GM12873 (cell line): ENCODE data around the gene SDK1.

Experiments used
- TF ChIP-seq, protein P1 (sequence below): IDR thresholded peaks from 2 replicates; pipeline ENCODE4 v1.5.1; 2012; ENCODE audit warnings: low read depth, mild to moderate bottlenecking, moderate library complexity, low read length, control low read depth; ENCODE audit not compliant: insufficient read depth; ENCODE audit errors: missing control alignments

SDK1 gene

DNA sequence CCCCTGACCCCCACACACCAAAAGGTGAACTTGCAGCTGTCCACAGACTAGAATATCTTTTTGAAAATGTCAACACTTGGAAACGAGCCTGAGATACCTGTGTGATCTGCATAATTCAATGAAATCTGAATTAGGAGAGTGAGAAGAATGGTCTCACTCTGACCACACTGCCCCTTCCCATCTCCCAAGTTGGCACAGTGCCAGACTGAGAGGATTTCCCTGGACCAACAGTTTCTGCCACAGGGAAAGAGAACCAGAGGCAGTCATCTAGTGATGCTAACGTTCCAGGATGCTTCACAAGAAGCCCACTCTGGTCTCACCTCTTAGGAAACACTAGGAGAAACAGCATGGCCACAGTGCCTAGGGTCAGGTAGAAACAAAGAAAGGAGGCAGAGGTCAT, 479.0 kb downstream of the SDK1 start:
- TF ChIP-seq, protein P1, sequence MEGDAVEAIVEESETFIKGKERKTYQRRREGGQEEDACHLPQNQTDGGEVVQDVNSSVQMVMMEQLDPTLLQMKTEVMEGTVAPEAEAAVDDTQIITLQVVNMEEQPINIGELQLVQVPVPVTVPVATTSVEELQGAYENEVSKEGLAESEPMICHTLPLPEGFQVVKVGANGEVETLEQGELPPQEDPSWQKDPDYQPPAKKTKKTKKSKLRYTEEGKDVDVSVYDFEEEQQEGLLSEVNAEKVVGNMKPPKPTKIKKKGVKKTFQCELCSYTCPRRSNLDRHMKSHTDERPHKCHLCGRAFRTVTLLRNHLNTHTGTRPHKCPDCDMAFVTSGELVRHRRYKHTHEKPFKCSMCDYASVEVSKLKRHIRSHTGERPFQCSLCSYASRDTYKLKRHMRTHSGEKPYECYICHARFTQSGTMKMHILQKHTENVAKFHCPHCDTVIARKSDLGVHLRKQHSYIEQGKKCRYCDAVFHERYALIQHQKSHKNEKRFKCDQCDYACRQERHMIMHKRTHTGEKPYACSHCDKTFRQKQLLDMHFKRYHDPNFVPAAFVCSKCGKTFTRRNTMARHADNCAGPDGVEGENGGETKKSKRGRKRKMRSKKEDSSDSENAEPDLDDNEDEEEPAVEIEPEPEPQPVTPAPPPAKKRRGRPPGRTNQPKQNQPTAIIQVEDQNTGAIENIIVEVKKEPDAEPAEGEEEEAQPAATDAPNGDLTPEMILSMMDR, result no peak

DNA sequence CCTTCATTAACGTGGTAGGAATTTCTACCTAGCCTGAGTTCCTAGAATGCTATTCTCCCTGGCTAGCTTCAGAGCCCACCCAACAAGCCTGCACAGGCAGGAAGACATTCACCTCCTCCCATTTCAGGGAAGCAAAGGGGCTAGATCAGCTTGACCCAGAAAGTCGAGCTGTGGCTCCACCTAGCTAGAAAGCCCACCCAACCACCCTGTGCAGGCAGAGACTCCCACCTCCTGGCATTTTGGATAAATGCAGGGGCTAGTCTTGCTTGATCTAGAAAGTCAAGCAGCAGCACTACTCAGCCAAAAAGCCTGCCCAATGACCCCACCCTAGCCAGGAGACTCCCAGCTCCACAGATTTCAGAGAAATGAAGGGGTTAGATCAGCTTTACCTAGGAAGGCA, 479.5 kb downstream of the SDK1 start:
- TF ChIP-seq, protein P1, result no peak

DNA sequence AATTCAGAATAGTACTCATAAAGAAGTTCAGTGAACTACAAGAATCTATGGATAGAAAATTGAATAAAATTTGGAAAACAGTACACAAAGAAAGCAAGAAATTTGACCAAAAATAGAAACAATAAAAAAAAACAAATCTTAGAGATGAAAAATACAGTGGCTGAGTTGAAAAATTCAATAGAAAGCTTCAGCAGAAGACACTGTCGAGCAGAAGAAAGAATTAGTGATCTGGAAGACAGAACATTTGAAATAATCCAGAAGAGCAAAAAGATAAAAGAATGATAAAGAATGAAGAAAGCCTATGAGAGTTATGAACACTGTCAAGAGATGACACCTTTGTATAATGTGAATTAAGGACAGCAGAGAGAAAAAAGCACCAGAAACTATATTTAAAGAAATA, 480.6 kb downstream of the SDK1 start:
- TF ChIP-seq, protein P1, result no peak

DNA sequence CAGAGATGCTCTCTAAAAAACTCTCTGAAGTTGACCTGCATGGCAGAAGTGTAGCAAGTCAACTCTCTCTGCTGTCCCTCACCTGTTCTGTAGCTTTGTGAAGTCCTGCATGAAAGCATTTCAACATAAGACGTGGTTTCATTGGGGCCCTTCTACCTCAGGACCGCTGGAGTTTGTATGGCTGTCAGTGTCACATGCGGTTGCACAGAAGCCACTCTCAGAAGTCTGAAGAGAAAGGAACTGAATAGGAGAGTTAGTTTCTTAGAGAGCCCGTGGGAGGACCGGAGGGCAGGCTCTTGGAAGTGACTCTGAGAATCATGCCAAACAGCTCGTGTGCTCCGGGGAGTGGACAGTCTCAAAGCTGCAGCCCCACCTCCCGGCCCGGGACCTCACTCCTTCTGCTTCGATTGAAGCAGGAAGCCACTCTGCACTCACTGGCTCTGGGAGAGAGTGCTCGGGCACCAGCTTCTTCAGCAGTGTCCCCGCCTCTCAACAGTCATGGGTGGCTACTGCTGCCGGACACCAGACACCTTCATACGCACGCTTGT, 486.7 kb downstream of the SDK1 start:
- TF ChIP-seq, protein P1, result no peak

DNA sequence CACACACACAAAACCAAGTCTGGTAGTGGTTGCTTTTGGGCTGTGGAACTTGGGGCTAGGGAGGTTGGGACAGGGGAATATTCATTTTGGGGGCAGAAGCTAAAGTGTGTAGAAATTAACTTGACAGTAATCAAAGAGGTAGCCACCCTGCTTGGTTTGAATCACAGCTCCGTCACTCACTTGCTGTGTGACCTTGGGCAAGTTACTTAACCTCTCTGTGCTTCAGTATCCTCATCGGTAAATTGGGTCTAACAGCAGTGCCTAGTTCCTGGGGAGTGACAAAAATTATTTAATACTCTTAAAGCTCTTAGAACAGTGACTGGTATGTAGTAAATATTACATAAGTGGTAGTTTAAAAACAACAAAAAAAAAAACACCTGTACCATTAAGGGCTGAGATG, 489.8 kb downstream of the SDK1 start:
- TF ChIP-seq, protein P1, result no peak

DNA sequence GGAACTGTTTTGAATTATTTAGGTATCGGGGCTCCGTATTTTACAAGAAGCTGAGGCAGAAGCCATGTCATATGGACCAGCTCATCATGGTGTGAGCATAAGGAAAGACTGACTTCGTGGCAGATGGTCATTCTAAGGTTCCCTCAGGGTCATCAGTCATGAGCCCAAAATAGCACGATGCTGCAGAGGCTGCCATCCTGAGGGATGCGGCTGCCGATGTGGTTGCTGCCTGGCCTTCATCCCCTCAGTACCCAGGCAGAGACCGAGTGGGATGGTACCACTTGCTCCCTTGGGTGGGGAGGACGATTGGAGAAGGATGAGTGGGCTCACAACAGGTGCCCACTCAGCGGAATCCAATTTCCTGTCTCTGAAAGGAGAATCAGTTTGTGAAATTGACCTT, 490.3 kb downstream of the SDK1 start:
- TF ChIP-seq, protein P1, result no peak

DNA sequence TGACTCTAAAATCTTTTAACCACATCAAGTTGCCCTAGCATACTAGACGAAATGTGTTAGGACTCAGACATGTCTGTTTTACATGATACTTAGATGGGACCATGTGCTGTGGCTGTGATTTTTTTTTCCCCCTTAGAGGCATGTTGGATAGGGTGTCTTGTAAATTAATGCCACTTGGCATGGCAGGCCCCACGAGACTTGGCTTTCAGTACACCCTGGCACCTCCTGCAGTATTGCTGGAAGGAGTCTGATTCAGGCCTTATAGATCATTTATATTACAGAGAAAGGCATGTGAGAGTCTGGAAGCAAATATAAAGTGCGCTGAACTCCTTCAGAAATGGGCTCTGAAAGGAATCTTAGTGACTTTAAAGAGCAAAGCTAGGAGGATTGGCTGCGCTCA, 494.1 kb downstream of the SDK1 start:
- TF ChIP-seq, protein P1, result no peak
